ENCODE measurements around the gene DPP6. TPM values are rescaled to one million over a fixed set of nuclear protein-coding genes. Genes with fewer than 3 reads are reported as not detected.

The DPP6 gene
- total RNA-seq, 2 experiments from 2014 or later, result not detected

DNA sequence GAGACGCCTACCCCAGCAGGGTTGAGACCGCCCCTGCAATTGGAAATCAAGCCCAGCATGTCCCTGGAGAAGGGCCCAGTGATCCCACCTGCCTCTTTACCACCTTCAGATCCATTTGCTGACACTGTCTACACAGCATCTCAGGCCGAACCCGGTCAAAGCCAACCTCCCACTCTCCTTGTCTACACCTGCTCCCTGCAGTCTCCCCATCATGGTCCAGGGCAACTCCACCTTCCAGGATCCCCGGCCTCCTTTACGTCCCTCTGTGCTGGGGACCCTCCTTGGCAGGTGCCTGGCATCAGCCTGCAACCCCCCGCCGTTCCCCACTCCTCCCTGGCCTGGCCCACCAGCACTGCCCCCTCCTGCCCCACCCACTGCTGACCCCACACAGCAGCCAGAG is 723.5 kb downstream of the DPP6 start:
- ATAC-seq (ENCODE audit: poor library complexity), result no peak
- Histone ChIP-seq H3K9me3 (ENCODE audit: control insufficient read depth in 1 of 2, insufficient read depth in 1 of 2, low read length in 2 of 2) (peaks cover 0 to 13% of the 10 kb centered on the region in 2 experiments), H3K36me3 (ENCODE audit: insufficient read depth, low read length) (no peaks in the 10 kb centered on the region), H3K4me3 (ENCODE audit: low read length) (no peak overlapping the region), H3K27ac (ENCODE audit: low read depth in 1 of 2, low read length in 2 of 2) (no peak overlapping the region), H3K4me1 (ENCODE audit: insufficient read depth, low read length) (no peaks in the 10 kb centered on the region), H3K27me3 (ENCODE audit: control insufficient read depth in 1 of 2, insufficient read depth in 2 of 2, low read length in 2 of 2) (no peaks in the 10 kb centered on the region)
- no peak for DNase-seq
- Mint-ChIP-seq H3K4me3 (no peak overlapping the region), H3K36me3 (ENCODE audit: low read depth) (no peaks in the 10 kb centered on the region), H3K9me3 (peaks cover 2% of the 10 kb centered on the region), H3K4me1 (ENCODE audit: low read depth) (peaks cover 5% of the 10 kb centered on the region), H3K27ac (no peak overlapping the region), H3K27me3 (no peaks in the 10 kb centered on the region)
- POLR2A ChIA-PET, result no interaction called here
- intact Hi-C loops (cut with DNase I, micrococcal nuclease), result no loop called here
- CTCF ChIA-PET, result no interaction called here
- no peak for TF ChIP-seq CTCF (IDR thresholded peaks at IDR 0.05)

DNA sequence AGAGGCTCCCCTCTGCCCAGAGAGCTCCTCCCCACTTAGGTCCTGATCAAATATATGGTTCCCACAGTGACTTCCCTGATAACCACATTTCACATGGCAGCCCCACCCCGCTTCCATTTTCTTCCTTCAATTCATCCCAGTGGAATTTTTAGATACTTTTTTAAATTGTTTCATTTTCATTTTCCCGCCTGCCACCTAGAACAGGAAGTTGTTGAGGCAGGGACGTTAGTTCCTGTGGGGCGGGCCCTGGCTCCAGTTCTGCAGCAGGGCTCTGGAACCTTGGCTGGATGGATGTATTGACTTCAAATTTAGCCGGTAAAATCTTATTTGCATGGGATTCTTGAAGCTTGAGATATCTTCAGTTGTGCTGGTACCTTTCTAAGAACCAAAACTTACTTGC is 724.2 kb downstream of the DPP6 start:
- H3K4me3 Mint-ChIP-seq, result no peak overlapping the region
- POLR2A ChIA-PET, result no interaction called here
- intact Hi-C loops (cut with DNase I, micrococcal nuclease), result no loop called here
- H3K36me3 Mint-ChIP-seq (ENCODE audit: low read depth), result no peaks in the 10 kb centered on the region
- Histone ChIP-seq H3K4me1 (ENCODE audit: insufficient read depth, low read length) (no peaks in the 10 kb centered on the region), H3K27ac (ENCODE audit: low read depth in 1 of 2, low read length in 2 of 2) (no peak overlapping the region), H3K27me3 (ENCODE audit: control insufficient read depth in 1 of 2, insufficient read depth in 2 of 2, low read length in 2 of 2) (no peaks in the 10 kb centered on the region), H3K4me3 (ENCODE audit: low read length) (no peak overlapping the region), H3K36me3 (ENCODE audit: insufficient read depth, low read length) (no peaks in the 10 kb centered on the region), H3K9me3 (ENCODE audit: control insufficient read depth in 1 of 2, insufficient read depth in 1 of 2, low read length in 2 of 2) (peaks cover 0 to 13% of the 10 kb centered on the region in 2 experiments)
- no peak overlapping the region for H3K27ac Mint-ChIP-seq
- no peak for DNase-seq
- CTCF ChIA-PET, result no interaction called here
- no peaks in the 10 kb centered on the region for H3K27me3 Mint-ChIP-seq
- peaks cover 5% of the 10 kb centered on the region for H3K4me1 Mint-ChIP-seq (ENCODE audit: low read depth)
- H3K9me3 Mint-ChIP-seq, result peaks cover 2% of the 10 kb centered on the region
- no peak for TF ChIP-seq CTCF (IDR thresholded peaks at IDR 0.05)
- no peak for ATAC-seq (ENCODE audit: poor library complexity)

GRCh38 chr7:154777023-154777422 is 724.8 kb downstream of the DPP6 start:
- ChIA-PET POLR2A (no interaction called here), CTCF (no interaction called here)
- ATAC-seq (ENCODE audit: poor library complexity) (no peak), DNase-seq (no peak)
- TF ChIP-seq CTCF (IDR thresholded peaks at IDR 0.05), result no peak
- H3K27ac Mint-ChIP-seq, result no peak overlapping the region
- intact Hi-C loops (cut with DNase I, micrococcal nuclease), result no loop called here
- peaks cover 5% of the 10 kb centered on the region for H3K4me1 Mint-ChIP-seq (ENCODE audit: low read depth)
- H3K27me3 Mint-ChIP-seq, result no peaks in the 10 kb centered on the region
- peaks cover 2% of the 10 kb centered on the region for H3K9me3 Mint-ChIP-seq
- H3K27me3 ChIP-seq (ENCODE audit: control insufficient read depth in 1 of 2, insufficient read depth in 2 of 2, low read length in 2 of 2), result no peaks in the 10 kb centered on the region
- H3K9me3 ChIP-seq (ENCODE audit: control insufficient read depth in 1 of 2, insufficient read depth in 1 of 2, low read length in 2 of 2), result peaks cover 0 to 13% of the 10 kb centered on the region in 2 experiments
- H3K36me3 ChIP-seq (ENCODE audit: insufficient read depth, low read length), result no peaks in the 10 kb centered on the region
- no peaks in the 10 kb centered on the region for H3K36me3 Mint-ChIP-seq (ENCODE audit: low read depth)
- no peak overlapping the region for H3K27ac ChIP-seq (ENCODE audit: low read depth in 1 of 2, low read length in 2 of 2)
- no peak overlapping the region for H3K4me3 Mint-ChIP-seq
- H3K4me3 ChIP-seq (ENCODE audit: low read length), result no peak overlapping the region
- H3K4me1 ChIP-seq (ENCODE audit: insufficient read depth, low read length), result no peaks in the 10 kb centered on the region

Data from CD4-positive, alpha-beta T cell (primary cell).